ENCODE results near the gene YY2.
A peak's percentile ranks its signal among the peaks of the same experiment; 100 is the strongest.
"Not testable (repeated sequence)": the region's sequence is repeated elsewhere in the genome, so short reads cannot be mapped to it uniquely, and the experiment has no call there.

The YY2 gene

GRCh38 chrX:21855937-21856415 lies at the start of gene YY2:
TSS of gene YY2 (plus strand) at chrX:21855987. CDS start at chrX:21856485, 498 bp downstream.
- DNase-seq, result no peak

- no peak for DNase-seq
Observed at GRCh38 chrX:21806691-21807090, 49.1 kb upstream of the YY2 start.

GRCh38 chrX:21811832-21812231 lies 44.0 kb upstream of the YY2 start:
- DNase-seq, result no peak

- no peak for DNase-seq
Observed at GRCh38 chrX:21812628-21813027, 43.2 kb upstream of the YY2 start.

- no peak for DNase-seq
Observed at GRCh38 chrX:21813612-21814368, 42.0 kb upstream of the YY2 start.

- DNase-seq, result no peak
Observed at GRCh38 chrX:21816136-21816535, 39.7 kb upstream of the YY2 start.

GRCh38 chrX:21820170-21820569 lies 35.6 kb upstream of the YY2 start:
- not testable (repeated sequence) for DNase-seq

- DNase-seq, result no peak
Observed at GRCh38 chrX:21821875-21822274, 33.9 kb upstream of the YY2 start.

GRCh38 chrX:21831496-21831895 lies 24.3 kb upstream of the YY2 start:
- no peak for DNase-seq

GRCh38 chrX:21837056-21837455 lies 18.7 kb upstream of the YY2 start:
- no peak for DNase-seq

GRCh38 chrX:21838937-21839333 lies 16.9 kb upstream of the YY2 start:
- DNase-seq, result no peak

GRCh38 chrX:21839334-21840192 lies 16.2 kb upstream of the YY2 start, which contains the start of gene MBTPS2:
TSS of gene MBTPS2 (plus strand) at chrX:21839617. CDS start at chrX:21839735, 118 bp downstream.
- peak; percentile 86 for DNase-seq

GRCh38 chrX:21840193-21840545 lies 15.6 kb upstream of the YY2 start:
- DNase-seq, result no peak

GRCh38 chrX:21843179-21843578 lies 12.6 kb upstream of the YY2 start:
- no peak for DNase-seq

GRCh38 chrX:21845096-21845495 lies 10.7 kb upstream of the YY2 start:
- DNase-seq, result no peak

- DNase-seq, result no peak
Observed at GRCh38 chrX:21847342-21847741, 8.4 kb upstream of the YY2 start.

- no peak for DNase-seq
Observed at GRCh38 chrX:21853578-21853977, 2.2 kb upstream of the YY2 start.

GRCh38 chrX:21856504-21856903 lies 717 bp downstream of the YY2 start:
- DNase-seq, result no peak

- no peak for DNase-seq
Observed at GRCh38 chrX:21863241-21863640, 7.5 kb downstream of the YY2 start.

GRCh38 chrX:21865436-21865835 lies 9.6 kb downstream of the YY2 start:
- no peak for DNase-seq

- DNase-seq, result no peak
Observed at GRCh38 chrX:21870494-21870893, 14.7 kb downstream of the YY2 start.

GRCh38 chrX:21873063-21873775 lies 17.4 kb downstream of the YY2 start:
- no peak for DNase-seq

- not testable (repeated sequence) for DNase-seq
Observed at GRCh38 chrX:21874182-21874581, 18.4 kb downstream of the YY2 start.

All from NCI-H1092 (cell line).